GM13976 (cell line): ENCODE results near the gene ECHDC3.

Source experiments
- DNase-seq: peaks from one replicate; pipeline ENCODE4 v3.0.0; 2012; ENCODE audit warnings: low spot score
- in situ Hi-C: fragments of 300-500 bp; cut with MboI; formaldehyde crosslinking; loops from one replicate; pipeline ENCODE4 v1.12.0; 2022; ENCODE audit warnings: low sequenced_read_pairs, mixed read lengths, inconsistent platforms; ENCODE audit not compliant: unreplicated experiment
- TF ChIP-seq, protein P1 (sequence below): IDR thresholded peaks from 2 replicates; pipeline ENCODE4 v1.5.1; 2012; ENCODE audit warnings: borderline replicate concordance, mild to moderate bottlenecking; ENCODE audit not compliant: insufficient read depth; ENCODE audit errors: extremely low read depth, missing control alignments, control extremely low read depth

The ECHDC3 gene

DNA sequence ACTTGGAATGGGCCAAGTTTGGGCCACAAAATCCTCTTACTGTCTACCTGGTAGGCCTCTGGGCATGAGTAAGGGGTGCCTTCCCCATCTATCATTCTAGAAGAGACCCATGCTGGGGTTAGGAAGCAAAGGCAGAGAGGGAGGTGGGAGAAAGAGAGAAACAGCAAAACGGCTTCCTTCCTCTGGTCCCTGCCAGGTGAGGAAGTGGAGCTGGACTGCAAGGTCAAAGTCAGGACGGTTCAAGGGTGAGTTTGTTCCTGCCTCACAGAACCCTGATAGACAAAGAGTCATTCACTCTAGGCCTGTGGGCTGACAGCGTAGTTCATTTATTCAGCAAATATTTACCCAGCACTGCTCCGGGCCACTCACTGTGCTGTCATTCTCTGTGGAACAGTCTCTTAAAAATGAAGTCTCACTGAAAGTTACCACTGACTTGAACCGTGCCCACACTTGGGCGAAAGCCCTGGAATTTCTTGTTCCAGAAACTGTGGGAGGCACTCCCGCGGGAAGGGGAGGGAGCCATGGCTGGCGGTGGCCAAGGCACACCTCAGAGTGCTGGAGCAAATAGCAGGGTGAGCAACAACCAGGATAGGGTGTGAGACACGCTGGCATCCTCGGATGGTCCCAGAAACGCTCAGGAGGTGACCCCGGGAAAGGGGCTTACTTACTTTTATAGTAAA is 26.2 kb upstream of the ECHDC3 start:
- in situ Hi-C loops: no loop called here
- TF ChIP-seq, protein P1, sequence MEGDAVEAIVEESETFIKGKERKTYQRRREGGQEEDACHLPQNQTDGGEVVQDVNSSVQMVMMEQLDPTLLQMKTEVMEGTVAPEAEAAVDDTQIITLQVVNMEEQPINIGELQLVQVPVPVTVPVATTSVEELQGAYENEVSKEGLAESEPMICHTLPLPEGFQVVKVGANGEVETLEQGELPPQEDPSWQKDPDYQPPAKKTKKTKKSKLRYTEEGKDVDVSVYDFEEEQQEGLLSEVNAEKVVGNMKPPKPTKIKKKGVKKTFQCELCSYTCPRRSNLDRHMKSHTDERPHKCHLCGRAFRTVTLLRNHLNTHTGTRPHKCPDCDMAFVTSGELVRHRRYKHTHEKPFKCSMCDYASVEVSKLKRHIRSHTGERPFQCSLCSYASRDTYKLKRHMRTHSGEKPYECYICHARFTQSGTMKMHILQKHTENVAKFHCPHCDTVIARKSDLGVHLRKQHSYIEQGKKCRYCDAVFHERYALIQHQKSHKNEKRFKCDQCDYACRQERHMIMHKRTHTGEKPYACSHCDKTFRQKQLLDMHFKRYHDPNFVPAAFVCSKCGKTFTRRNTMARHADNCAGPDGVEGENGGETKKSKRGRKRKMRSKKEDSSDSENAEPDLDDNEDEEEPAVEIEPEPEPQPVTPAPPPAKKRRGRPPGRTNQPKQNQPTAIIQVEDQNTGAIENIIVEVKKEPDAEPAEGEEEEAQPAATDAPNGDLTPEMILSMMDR: no peak
- no peak for DNase-seq

DNA sequence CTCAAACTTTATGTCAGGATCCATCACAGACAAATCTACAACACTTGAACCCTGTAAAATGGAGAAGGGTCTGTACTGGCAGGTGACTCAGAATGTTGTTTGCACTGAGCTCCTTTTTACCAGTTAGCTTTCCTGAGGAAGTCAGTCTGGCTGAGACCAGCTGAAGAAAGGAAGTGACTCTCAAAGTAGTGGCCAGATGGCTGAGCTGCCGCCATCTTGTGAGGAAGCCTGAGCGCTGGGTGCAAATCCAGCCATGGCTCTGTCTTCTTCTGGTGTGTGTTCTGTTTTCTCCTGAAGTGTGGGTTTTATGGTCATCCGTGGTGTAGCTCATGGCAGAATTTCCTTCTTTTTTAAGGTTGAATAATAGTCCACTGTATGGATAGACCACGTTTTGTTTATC is 25.5 kb upstream of the ECHDC3 start:
- DNase-seq: no peak
- TF ChIP-seq, protein P1: no peak
- in situ Hi-C loops: no loop called here

DNA sequence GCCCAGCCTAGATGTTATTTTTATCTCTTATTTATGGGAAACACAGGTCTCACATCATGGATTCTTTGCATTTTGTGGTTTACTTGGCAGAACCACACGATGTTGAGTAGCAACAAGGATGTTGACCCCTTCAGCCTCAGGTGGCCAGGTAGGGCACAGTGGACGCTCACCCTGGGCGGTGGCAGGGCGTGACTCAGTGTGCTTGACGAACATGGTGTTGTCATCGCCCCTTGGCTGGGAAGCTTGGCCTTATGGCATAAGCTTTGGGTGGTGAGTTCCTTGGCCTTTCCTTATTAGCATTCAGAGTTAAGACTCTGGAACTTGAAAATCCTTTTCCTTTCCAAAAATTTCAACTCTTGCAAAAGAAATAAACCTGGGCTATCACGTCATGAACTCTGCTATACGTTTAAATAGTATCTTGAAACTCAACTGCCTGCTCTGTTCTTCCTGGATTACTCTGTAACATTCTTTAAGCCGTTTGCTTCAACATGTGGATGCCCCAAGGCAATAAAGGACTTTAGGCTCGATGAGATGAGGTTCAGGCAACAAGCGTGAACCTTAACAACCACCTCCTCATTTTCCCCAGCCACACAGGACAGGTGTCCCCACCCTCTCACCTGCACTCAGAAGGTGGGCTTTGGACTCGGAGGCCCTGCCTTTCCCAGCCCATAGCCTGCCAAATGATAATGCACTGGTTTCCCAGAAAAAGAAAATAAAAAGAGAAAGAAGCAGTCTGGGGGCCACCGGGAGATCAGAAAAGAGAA is 22.5 kb upstream of the ECHDC3 start:
- in situ Hi-C loops: loop anchor here (10.0 kb wide), 1 partner anchor 205 kb away; no protein-coding TSS in a partner anchor
- TF ChIP-seq, protein P1: no peak
- no peak for DNase-seq

DNA sequence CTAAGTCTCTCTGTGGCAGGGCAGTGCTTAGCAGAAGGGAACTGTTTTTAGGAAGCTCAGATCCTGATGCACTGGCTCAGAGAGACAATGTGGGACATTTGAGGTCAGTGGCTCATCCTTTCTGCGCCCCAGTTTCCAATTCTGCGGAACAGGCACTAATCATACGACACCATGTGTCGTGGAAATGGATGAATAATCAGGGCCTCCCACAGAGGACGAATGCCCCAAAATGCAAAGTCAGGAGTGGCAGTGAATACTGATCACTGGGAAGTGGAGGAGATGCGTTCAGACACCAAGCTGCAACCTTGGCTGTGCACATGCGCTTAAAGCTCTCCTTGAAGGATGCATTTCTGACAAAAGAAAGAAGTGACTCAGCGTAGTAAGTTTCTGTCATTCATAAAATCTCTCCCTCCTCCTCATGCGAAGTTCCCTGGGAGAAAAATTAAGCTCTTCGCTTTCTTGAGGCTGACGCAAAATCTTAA is 21.9 kb upstream of the ECHDC3 start:
- in situ Hi-C loops: loop anchor here (10.0 kb wide), 1 partner anchor 206 kb away; no protein-coding TSS in a partner anchor
- TF ChIP-seq, protein P1: no peak
- no peak for DNase-seq

DNA sequence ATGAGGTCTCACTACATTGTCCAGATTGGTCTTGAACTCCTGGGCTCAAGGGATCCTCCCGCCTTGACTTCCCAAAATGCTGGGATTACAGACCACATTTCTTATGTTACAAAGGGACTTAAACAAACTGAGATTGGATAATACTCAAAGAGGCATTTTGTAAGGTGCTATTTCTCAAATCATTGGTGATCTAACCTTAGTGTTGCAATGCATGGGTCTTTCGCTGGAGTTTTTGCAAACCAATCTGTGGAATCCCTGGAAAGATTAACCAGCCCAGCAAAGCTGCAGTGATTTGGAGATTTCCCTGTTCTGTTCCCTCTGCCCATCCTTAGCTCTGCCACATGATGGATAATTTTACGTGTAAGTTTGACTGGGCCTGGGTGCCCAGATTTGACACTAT is 20.4 kb upstream of the ECHDC3 start:
- no peak for DNase-seq
- TF ChIP-seq, protein P1: no peak
- in situ Hi-C loops: loop anchor here (10.0 kb wide), 1 partner anchor 207 kb away; no protein-coding TSS in a partner anchor

DNA sequence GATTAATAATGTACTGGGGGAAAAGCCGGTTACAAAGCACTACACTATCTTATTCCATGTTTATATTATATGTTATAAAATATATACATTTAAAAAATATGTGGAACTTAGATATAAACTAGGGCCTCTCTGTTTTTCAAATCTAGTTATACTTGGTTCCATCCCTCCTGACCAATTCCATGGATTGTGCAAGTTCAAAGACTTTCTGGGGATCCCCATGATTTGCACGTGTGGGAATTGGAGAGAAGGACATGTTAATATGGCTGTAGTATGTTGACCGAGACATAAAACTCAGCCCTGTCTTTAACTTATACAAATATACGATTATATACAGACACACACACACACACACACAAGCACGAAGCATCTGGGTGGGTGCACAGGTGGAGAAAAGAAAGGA is 18.8 kb upstream of the ECHDC3 start:
- in situ Hi-C loops: loop anchor here (10.0 kb wide), 1 partner anchor 209 kb away; no protein-coding TSS in a partner anchor
- TF ChIP-seq, protein P1: no peak
- DNase-seq: no peak
